GM19467 (cell line): Measurements from ENCODE around the gene IGF2.

Source experiments
- ATAC-seq: cut with Tn5 transposase; IDR thresholded peaks from one replicate; pipeline ENCODE4 v1.9.1; 2021; ENCODE audit warnings: mild to moderate bottlenecking, moderate library complexity; ENCODE audit not compliant: unreplicated experiment

The IGF2 gene

DNA sequence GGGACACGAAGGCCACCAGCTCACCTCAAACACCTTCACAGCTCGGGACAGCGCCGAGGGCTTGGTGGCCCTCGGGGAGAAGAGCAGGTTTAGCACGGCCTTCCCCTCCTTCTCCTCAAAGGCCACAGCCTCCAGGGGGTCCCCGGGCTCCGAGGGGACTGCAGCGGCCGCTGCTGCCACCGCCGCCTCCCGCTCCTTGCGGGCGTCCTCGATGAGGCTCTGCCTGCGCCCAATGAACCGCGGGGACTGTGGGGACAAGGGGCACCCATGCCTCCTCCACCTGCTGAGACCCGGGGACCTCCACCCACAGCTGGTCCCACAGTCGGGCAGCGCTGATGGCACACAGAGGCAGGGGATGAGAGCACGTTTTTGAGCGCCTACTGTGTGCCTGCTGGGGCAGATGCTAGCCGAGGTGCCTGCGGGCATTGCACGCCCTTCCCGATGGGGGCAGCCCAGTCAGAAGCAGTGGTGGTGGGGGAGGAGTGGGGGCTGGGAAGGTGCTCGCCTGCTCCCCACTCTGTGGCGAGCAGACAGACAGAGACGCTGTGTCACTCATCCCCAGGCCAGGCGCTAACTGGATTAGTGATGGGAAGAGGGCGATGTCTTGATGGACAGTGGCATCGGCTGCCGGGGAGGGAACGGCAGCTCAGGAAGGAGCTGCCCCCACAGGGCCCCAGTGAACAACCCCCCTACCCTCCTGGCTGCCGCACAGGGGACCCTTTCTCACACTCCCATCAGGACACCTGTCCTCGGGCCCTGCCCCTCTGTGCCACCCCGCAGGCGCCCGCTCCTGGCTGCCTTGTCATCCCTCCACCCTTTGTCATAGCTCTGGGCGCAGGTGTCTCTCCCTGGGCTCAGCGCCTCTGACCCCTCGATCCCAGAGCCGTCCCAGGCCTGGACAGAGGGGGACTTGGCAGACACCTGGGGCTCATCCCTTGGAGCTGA, 30.7 kb upstream of the IGF2 start:
- no peak for ATAC-seq

DNA sequence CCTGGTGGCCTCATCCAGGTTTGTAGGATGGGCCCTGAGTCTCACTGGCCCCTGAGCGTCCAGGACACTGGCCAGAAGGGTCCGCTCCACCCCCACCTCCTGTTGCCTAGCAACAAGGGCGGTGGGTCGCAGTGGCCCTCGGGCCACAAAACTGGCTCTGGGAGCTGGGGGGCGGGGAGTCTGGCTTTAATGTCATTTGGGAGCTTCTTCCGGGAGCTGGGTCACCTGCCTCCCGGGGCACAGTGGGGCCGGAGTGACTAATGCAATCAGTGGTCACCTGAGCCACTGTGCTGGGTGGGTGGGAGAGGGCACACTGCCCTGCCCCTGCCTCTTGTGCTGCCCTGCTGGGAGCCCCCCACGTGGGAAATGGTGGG, 29.8 kb upstream of the IGF2 start:
- no peak for ATAC-seq

DNA sequence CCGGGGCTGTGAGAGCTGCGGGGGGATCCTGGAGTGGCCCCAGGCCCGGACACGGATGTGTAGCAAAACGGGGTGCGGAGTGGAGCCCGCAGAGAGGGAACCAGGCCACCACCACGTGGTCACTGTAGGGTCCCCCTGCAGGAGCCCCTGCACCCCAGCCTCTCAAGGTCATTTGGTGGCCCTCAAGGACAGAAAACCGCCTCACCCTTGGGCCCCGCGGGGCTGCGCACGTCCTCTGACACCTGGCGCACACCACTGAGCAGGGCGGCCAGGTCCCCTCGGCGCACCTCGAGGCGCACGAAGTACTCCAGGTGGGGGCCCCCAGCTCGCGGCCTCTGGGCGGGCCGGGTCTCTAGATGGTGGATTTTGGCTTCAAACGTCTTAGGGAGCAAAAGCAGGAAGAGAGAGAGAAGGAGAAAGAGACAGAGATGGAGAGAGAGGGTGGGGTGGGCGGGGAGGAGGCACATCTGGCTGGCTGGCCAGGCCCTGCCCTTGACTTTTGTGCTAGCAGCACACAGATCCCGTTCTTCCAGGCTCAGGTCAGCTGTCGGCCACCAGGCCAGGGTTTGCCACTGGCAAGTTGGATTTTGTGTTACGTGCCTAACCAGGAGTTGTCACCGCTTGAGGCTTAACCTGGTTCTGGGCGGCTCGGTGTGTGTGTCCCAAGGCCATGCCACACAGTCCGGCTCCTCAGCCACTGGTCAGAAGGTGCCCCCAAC, 29.3 kb upstream of the IGF2 start:
- no peak for ATAC-seq

DNA sequence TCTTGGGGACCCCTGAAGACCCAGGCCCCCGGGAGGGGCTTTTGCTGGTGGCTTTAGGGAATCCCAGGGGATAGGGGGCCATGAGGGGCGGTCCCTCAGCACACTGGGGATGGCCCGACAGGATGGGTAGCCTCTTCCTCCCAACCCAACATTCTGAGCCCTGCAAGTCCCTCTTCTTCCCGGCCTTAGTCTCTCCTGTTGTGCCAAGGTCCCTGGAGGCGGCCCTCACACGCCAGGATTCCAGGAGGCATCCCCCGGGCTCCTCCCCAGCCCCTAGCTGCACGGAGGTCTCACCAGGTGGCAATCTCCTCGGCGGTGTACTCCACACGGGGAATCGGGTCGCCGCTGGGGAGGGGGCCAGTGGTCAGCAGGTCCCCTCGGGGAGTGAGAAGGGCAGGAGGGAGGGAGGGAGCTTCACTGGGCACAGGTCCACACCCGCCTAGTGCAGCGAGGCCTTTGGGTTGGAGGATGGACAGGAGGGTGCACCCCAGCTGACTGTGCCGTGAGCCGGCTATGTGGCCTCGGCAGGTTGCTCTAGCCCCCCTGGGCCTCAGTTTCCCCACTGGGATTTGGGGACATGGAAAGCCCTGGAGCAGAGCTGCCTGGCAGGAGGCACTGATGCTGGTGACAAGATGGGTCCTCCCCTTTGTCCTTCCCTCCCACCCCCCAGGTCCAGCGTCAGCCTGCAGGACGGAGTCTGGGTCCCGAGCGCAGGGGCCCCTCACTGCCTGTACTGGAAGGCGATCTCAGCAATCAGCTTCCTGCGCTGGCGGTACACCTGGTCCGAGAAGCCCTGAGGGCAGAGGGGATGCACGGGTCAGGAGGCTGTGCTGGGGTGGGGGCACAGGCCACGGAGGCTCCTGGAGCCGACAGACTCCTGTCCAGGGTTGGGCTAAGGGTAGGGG, 28.2 kb upstream of the IGF2 start:
- no peak for ATAC-seq

DNA sequence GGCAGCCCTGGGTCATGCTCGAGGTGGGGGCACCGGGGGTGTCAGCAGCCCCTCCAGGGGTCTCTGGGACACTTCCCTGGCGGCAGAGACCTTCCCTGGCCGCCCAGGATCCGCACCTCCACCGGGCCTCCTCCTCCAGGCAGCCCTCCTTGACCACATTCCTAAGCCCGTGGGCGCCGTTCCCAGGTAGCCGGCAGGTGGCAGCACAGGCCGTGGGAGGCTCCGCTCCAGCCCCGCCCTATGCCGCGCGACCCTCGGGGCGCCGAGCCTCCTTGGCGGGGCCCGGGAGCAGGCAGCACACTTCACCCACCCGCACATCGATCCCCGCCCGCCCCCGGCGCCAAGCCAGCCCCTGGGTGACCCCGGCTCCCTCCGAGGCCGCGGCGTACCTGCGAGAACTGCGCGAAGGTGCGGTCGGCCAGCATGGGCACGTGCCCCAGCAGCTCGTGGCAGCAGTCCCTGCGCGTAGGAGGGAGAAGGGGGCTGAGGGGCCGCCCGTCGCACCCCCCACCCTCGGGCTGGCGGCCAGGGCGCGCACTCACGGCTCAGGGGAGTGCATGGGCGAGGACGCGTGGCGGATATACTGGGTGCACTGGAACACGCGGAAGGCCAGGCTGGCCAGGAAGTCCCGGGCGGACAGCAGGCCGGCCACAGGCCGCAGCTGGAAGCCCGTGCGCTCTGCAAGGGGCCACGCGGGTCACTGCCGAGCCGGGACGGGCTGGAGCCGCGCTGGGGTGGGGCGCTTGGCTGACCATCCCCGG, 27.1 kb upstream of the IGF2 start:
- ATAC-seq = no peak

DNA sequence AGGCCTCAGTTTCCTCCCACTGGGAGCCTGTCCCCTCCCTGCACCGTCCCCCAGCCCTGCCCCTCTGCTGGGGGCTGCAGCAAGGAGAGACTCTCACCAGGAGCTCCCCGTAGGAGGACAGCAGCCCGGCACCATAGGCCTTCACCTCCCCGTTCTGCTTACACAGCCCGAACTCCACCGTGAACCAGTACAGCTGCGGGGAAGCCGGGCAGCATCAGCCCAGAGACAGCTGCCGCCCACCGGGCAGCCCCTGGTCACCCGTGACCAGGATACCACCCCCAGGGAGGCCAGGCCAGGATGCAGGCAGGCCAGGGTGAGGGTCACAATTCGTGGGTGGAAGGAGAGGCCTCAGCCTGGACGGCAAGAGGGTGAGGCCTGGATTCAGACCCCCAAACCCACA, 26.4 kb upstream of the IGF2 start:
- no peak for ATAC-seq

DNA sequence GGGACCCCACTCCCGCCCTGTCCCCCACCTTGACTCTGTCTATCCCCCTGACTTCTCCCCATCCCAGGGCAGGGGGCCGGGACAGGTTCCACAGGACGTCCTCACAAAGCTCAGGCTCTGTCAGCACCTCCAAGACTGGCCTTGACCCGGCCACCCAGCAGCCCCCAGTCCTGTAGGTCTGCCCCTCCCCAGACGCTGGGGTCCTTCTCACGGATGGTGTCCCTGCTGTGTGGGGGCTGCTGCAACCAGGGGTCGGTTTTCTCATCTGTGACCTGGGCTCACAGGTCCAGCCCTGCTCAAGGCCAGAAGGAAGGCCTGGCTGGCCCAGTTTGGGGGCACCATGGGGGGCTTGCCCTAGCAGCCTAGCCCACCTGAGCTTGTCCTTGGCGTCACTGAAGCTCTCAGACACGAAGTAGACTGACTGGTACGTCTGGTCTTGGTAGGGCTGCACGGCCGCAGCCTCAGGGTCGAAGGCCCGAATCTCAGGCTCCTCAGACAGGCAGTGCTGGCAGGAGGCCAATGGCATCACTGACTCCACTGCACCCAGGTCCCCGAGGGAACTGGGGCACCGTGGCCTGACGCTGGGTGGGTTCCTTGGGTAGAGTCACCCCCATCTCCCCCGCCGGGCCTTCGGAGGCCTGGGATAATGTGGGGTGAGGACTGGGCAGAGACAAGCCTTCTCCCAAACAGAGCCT, 25.8 kb upstream of the IGF2 start:
- ATAC-seq = no peak

DNA sequence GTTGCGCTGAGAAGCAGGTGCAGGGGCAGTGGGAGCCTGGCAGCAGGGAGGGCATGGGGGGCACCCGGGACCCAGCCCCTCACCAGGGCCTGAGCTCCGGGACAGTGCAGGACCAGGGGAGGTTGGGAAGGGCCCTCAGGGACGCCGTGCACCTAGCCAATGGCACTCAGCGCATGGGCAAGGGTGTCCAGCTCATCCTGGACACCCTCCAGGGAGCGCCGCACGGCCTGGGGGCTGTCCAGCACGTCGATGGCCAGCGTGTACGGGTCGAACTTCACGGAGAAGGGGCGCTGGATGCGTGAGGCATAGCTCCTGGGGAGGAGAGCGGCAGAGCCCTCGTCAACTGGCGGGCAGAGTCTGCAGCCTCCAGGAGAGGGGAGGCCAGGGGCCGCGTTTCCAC, 24.9 kb upstream of the IGF2 start:
- ATAC-seq = no peak

DNA sequence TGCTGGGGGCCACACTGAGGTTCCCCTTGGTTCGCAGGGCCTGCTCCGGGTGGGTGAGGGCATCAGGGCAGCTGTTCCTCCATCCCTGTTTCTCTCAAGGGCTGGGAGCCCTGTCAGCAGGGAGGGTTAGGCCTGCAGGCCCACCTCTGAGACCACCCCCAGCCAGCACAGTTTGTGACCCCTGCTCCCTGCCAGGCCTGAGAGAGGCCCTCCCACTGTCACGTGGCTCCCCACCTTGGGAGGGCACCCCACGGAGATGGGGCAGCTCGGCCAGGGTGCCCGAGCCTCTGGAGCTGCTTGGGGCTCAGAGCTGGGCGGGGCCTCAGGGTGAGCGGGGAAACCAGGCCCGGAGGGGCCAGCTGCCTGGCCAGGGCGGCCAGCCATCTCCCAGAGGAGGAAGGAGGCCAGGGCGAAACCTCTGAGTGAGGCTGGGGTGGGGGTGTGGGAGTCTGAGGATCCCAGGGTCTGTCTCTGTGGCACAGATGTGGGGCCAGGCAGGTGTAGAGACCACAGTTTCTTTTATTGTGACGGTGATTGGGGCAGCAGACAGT, 24.3 kb upstream of the IGF2 start:
- no peak for ATAC-seq

DNA sequence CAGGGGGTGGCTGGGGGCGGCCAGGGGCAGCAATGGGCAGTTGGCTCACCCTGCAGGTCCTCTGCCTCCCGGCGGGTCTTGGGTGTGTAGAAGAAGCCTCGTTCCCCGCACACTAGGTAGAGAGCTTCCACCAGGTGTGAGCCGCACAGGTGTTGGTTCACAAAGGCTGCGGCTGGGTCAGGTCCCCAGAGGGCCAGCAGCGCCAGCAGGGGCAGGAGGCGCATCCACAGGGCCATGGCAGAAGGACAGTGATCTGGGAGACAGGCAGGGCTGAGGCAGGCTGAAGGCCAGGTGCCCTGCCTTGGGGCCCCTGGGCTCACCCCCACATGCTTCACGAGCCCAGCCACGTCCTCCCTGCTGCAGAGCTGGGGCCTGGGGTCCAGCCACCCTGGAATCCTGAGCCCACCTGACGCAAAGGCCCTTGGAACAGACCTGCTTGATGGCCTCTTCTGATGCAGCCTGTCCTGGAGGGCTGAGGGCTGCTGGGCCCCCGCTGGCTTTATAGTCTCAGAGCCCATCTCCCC, 21.6 kb upstream of the IGF2 start, which contains the start of gene INS:
Gene INS, minus strand, starts transcription at position 474 of the 524 bp plus-strand sequence. Its CDS starts 238 bp downstream, at position 236.
- no peak for ATAC-seq

DNA sequence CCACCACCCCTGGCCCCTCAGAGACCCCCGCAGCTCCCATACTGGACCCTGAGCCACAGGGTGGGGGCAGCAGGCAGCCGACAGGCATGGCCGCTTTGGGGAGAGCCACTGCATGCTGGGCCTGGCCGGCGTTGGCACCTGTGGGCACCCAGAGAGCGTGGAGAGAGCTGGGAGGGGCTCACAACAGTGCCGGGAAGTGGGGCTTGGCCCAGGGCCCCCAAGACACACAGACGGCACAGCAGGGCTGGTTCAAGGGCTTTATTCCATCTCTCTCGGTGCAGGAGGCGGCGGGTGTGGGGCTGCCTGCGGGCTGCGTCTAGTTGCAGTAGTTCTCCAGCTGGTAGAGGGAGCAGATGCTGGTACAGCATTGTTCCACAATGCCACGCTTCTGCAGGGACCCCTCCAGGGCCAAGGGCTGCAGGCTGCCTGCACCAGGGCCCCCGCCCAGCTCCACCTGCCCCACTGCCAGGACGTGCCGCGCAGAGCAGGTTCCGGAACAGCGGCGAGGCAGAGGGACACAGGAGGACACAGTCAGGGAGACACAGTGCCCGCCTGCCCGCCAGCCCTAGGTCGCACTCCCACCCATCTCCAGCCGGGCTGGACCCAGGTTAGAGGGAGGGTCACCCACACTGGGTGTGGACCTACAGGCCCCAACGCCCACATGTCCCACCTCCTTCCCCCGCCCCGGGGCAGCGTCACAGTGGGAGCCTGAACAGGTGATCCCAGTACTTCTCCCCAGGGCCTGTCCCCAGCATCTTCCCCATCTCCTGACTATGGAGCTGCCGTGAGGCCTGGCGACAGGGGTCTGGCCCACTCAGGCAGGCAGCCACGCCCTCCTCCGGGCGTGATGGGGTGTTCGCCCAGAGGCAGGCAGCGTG, 20.6 kb upstream of the IGF2 start:
- no peak for ATAC-seq

DNA sequence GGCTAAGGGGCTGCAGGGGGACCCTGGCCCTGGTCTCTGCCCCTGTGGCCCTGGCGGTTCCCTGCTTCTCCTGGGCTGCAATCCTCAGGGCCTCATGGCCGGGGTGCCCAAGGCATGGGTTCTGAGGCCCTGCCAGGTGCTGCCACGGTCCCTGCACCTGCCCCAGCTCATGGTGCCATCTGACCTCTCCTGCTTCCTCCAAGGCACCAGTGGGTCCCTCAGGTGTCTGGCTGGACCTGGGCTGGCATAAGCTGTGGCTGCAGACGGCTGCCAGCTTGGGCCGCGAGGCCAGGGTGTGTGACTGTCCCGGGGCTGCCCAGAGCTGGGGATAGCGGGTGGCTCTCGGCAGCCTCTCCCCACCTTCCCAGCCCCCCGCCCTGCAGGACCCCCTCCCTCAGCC, 19.8 kb upstream of the IGF2 start:
- no peak for ATAC-seq

DNA sequence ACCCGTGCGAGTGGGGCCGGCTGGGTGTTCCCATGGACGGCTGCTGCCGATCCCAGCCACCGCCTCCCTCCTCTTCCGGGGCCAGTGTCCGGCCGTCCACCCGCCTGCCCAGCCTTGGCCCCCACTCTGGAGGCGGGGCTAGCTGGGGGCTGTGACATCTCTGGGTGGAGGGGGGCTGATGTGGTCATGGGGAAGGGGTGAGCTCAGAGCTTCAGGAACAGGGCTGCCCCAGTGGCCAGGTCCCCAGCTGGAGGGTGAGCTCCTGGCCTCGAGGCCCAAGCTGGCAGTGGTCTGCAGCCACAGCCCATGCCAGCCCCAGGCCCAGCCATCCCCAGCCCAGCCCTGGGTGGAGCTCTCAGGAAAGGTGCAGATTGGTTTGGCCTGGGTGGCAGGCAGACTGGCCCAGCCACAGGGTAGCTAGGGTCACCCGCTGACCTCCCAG, 19.1 kb upstream of the IGF2 start:
- ATAC-seq = no peak

DNA sequence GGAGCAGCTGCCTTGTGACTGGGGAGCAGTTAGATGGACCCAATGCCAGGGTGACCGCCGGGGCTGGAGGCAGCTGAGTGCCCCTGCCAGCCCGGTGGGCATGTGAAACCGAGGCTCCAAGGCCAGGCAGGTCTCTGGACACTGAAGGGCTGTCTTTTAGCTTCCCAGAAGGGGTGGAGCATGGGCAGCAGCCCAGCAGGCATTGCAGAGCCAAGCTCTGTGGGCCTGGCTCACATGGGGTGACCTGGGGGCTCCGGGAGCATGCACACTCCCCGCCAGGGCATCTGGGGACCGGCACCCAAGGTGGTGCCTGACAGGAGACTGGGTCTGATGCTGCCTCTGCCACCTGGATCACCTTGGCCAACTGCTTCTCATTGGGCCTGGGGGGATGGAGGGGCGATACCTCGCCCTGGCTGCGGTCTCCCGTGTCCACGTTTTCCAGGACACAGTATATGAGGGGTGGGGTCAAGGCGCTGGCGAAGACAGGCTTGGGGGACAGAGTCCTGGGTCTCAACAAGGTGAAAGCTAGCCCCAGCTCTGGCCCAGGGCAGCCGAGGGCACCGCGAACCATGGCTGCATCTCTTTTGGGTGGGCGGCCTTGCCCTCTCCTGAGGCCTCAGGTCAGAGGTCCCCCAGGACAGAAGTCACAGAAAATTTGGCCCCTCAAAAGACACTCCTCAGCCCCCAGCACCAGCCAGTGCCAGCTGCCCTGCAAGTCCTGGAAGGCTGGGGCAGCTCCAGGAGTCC, 18.3 kb upstream of the IGF2 start:
- ATAC-seq = no peak

DNA sequence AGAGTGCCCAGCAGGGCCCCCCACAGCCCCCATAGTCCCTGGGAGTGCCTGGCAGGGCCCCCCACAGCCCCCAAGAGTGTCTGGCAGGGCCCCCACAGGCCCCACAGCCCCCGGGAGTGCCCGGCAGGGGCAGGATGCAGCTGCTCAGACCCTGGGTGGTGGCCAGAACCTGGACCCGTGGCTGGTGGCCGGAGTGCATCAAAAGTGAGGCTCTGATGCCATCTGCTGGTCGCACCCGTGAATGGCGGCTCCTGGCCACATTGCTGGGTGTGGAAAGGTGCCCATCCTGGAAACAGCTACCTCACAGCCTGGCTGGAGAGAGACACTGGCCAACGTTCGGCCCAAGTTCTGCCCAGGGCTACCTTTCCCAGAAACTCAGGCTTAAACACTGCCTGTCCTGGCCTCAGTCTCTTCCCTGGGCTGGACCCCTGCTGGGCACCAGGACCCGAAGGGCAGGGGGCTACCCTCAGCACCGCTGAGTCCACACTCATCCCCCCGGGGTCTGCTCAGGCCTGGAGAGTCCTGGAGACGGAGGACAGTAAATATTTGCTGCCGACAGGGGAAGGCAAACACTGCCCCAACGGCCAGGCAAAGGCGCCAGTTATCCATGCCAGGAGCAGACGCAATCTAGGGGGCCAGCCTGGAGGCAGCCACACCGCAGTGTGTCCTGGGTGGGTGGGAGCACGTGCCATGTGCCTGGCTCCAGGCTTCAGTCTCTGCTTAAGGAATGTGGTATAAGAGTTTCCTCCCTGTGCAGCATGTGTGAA, 17.4 kb upstream of the IGF2 start:
- ATAC-seq = no peak

DNA sequence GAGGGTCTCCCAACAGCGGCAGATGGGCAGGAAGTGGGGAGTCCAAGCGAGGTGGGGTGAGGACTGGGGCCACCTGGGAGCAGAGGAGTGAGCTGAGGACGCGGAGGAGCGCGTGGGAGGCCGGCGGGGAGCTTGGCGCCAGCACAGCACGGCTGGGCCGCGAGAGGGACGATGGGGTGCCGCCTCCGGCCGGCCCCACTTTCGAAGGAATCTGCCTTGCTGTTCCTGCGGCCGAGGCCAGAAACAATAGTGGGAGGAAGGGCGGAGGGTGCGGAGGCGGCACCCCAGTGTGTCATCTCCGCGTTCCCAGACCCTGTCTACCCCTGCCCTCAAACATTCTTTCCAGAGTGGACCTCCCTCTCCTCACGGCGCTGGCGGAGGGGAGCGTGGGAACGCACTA, 16.3 kb upstream of the IGF2 start:
- ATAC-seq = no peak

DNA sequence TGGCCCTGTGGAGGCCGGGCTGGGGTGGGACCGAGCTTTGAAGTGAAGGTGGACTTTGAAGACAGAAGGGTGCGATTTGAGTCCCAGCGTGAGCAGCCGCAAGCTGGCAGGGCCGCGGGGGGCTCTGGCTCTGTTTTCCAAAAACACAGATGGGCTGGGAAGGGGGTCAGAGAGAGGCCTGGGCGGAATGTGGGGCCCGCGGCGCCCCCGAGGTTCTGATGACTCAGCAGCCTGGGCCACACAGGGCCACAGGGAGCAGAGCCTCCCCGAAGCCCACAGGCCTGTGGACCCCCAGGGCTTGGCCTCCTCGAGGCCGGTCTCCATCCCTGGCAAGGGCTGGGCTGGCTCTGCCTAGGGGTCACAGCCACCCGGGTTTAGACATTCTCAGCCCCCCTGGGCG, 15.7 kb upstream of the IGF2 start:
- no peak for ATAC-seq
